Sigmoid colon (tissue), 7 donors: ENCODE results near the gene CCDC158. TPM values are rescaled to one million over a fixed set of nuclear protein-coding genes. Genes with fewer than 3 reads are reported as not detected.

ENCODE experiments used
- DNase-seq: peaks from one replicate; pipeline ENCODE4 v3.0.0-alpha.2; 2019
- H3K27ac ChIP-seq, 4 donors: fragments of 200-600 bp; sonication (generic); one replicate each; pipeline ENCODE4 v1.5.1; 2016 to 2019; ENCODE audit warnings: mild to moderate bottlenecking in 1 of 4
- H3K27me3 ChIP-seq, 3 donors: fragments of 200-600 bp; sonication (generic); one replicate each; pipeline ENCODE4 v1.5.1; 2019; ENCODE audit warnings: mild to moderate bottlenecking in 1 of 3
- H3K36me3 ChIP-seq, 4 donors: fragments of 200-600 bp; sonication (generic); one replicate each; pipeline ENCODE4 v1.5.1; 2016 to 2019
- H3K4me1 ChIP-seq, 4 donors: fragments of 200-600 bp; sonication (generic); one replicate each; pipeline ENCODE4 v1.5.1; 2017 to 2019
- H3K4me3 ChIP-seq, 4 donors: fragments of 200-600 bp; sonication (generic); one replicate each; pipeline ENCODE4 v1.5.1; 2017 to 2019; ENCODE audit warnings: mild to moderate bottlenecking in 2 of 4, moderate library complexity in 1 of 4
- H3K9me3 ChIP-seq, 4 donors: fragments of 200-600 bp in 3 of 4; sonication (generic) in 3 of 4; one replicate each; pipeline versions ENCODE4 v1.5.1 to v1.6.1; 2013 to 2019
- EP300 ChIP-seq, 4 donors: sonication (generic); formaldehyde crosslinking; IDR thresholded peaks; one replicate each; pipeline ENCODE4 v1.6.1; 2017; ENCODE audit warnings: antibody characterized with exemption in 4 of 4
- POLR2A ChIP-seq, 2 donors: fragments of 450-650 bp; IDR thresholded peaks; one replicate each; pipeline ENCODE4 v1.6.1; 2016; ENCODE audit warnings: antibody characterized with exemption in 2 of 2, mild to moderate bottlenecking in 2 of 2, moderate library complexity in 2 of 2
- POLR2AphosphoS5 ChIP-seq, 4 donors: sonication (generic); formaldehyde crosslinking; IDR thresholded peaks; one replicate each; pipeline ENCODE4 v1.6.1; 2017; ENCODE audit warnings: antibody characterized with exemption in 4 of 4
- WGBS, 2 donors: extraction: QIAGEN DNeasy Blood & Tissue Kit; methylation state at CpG; one replicate each; pipeline ENCODE4 v1.1.7; 2013; 5-methylcytosine and 5-hydroxymethylcytosine counted together
- intact Hi-C: fragments of 100-400 bp; cut with DNase I; formaldehyde crosslinking; loops from one replicate; pipeline ENCODE4 v1.15.1; 2023
- polyA plus RNA-seq, 3 donors: library from polyadenylated mRNA; stranded (reverse); fragments of 200-250 nt; gene quantifications; one replicate each; pipeline ENCODE4 v1.2.3, GENCODE V29; 2013
- total RNA-seq, 4 donors: library from RNA; depleted of rRNA; stranded (reverse); fragments of >200 nt; gene quantifications; one replicate each; pipeline ENCODE4 v1.1.0, GENCODE V29; 2016
- TF ChIP-seq, protein P1 (sequence below), 4 experiments: fragments of 450-650 bp in 3 of 4; fragments of 200-600 bp in 1 of 4; IDR thresholded peaks; one replicate each; pipeline ENCODE4 v1.5.1; 2016 to 2019; ENCODE audit warnings: antibody characterized with exemption in 4 of 4, mild to moderate bottlenecking in 3 of 4, moderate library complexity in 2 of 4
- donor health status: healthy with polysubstance abuse.
- donor health status: Bipolar disorder and iron deficiency.
- donor health status: healthy.

CCDC158 gene
- total and polyA plus RNA-seq, 7 donors = 0.12 to 1.7 (median 0.62) TPM; not detected in 3

DNA sequence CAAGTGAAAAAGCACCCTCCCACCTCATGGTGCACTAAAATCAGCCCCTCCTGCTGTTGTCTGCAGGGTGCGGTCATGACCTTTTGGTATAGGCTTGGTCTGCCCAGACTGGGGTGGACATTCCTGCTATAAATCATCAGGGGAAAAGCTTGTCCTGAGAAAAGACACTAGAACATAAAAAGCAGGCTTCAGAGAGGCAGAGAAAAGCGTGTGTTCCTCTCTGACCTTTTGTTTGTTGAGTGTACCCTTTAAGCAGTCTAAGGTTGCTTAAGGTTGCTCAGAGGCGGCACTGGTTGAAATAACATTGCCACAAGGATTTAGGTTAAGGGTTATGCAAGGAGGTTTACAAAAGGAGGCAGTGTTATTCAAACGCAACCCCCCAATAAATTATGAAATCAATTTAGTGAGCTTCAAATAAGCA lies 43.5 kb downstream of the CCDC158 start:
- DNase-seq = no peak
- H3K27me3 ChIP-seq = no peaks in the 10 kb centered on the region
- no peak overlapping the region for H3K27ac ChIP-seq
- 25 to 71% methylated on average over 4 of the region's 4 CpGs for WGBS, 2 donors
- H3K9me3 ChIP-seq = peaks cover 0 to 3% (median 0%) of the 10 kb centered on the region in 4 donors
- intact Hi-C loops = no loop called here
- no peaks in the 10 kb centered on the region for H3K4me1 ChIP-seq
- no peak overlapping the region for H3K4me3 ChIP-seq
- TF ChIP-seq, protein P1, sequence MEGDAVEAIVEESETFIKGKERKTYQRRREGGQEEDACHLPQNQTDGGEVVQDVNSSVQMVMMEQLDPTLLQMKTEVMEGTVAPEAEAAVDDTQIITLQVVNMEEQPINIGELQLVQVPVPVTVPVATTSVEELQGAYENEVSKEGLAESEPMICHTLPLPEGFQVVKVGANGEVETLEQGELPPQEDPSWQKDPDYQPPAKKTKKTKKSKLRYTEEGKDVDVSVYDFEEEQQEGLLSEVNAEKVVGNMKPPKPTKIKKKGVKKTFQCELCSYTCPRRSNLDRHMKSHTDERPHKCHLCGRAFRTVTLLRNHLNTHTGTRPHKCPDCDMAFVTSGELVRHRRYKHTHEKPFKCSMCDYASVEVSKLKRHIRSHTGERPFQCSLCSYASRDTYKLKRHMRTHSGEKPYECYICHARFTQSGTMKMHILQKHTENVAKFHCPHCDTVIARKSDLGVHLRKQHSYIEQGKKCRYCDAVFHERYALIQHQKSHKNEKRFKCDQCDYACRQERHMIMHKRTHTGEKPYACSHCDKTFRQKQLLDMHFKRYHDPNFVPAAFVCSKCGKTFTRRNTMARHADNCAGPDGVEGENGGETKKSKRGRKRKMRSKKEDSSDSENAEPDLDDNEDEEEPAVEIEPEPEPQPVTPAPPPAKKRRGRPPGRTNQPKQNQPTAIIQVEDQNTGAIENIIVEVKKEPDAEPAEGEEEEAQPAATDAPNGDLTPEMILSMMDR (IDR thresholded peaks at IDR 0.05) = no peak
- no peak for TF ChIP-seq POLR2AphosphoS5 (IDR thresholded peaks at IDR 0.05)
- no peak for TF ChIP-seq POLR2A (IDR thresholded peaks at IDR 0.05)
- no peak for TF ChIP-seq EP300 (IDR thresholded peaks at IDR 0.05)
- H3K36me3 ChIP-seq = no peaks in the 10 kb centered on the region

DNA sequence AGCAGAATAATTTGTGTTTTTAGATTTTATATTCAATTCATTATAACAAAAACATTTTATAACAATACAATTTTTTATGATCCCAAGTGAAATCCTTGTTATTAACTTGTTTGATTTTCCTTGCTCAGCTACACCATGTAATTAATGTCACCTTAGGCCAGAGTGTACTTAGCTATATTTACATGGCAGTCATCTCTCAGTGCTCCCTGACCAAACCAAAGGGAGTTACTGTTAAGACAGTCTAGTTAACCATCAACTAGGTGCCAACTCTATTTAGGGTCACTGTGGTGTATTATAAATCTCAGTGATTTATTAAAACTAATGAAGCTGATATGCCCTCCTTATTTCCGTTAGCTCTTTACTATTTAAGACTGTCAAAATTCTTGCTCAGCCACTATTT lies 44.4 kb downstream of the CCDC158 start:
- no peaks in the 10 kb centered on the region for H3K4me1 ChIP-seq
- no peak for DNase-seq
- TF ChIP-seq EP300 (IDR thresholded peaks at IDR 0.05) (no peak), POLR2A (IDR thresholded peaks at IDR 0.05) (no peak)
- H3K36me3 ChIP-seq = no peaks in the 10 kb centered on the region
- WGBS, 2 donors = 57 to 82% methylated on average over 1 of the region's 1 CpG
- intact Hi-C loops = no loop called here
- peaks cover 0 to 3% (median 0%) of the 10 kb centered on the region in 4 donors for H3K9me3 ChIP-seq
- no peaks in the 10 kb centered on the region for H3K27me3 ChIP-seq
- no peak overlapping the region for H3K4me3 ChIP-seq
- H3K27ac ChIP-seq = no peak overlapping the region

DNA sequence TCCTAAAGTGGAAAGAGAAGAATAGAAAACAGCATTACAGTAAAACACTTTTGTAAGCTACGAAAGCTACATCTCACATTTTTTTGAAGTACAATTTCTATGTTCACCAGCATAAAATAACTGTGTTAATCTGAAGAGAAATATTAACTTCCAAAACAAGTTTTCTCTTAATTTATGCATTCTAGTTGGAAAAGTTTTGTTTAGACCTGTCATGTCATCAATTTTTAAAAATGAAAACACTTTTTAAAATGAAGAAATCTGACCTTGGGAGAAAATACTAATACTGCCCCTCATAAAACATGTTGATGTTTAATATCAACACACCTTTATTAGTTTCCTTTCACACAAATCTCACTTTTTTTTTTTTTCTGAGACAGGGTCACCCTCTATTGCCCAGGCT lies 45.2 kb downstream of the CCDC158 start:
- H3K27me3 ChIP-seq = no peaks in the 10 kb centered on the region
- no peak for TF ChIP-seq EP300 (IDR thresholded peaks at IDR 0.05)
- TF ChIP-seq POLR2A (IDR thresholded peaks at IDR 0.05) = no peak
- TF ChIP-seq, protein P1 (IDR thresholded peaks at IDR 0.05) = no peak
- no peak for TF ChIP-seq POLR2AphosphoS5 (IDR thresholded peaks at IDR 0.05)
- WGBS, 2 donors = 93 to 94% methylated on average over 1 of the region's 1 CpG
- H3K36me3 ChIP-seq = no peaks in the 10 kb centered on the region
- DNase-seq = no peak
- no peaks in the 10 kb centered on the region for H3K4me1 ChIP-seq
- H3K27ac ChIP-seq = no peak overlapping the region
- H3K4me3 ChIP-seq = no peak overlapping the region
- intact Hi-C loops = no loop called here
- H3K9me3 ChIP-seq = no peaks in the 10 kb centered on the region

DNA sequence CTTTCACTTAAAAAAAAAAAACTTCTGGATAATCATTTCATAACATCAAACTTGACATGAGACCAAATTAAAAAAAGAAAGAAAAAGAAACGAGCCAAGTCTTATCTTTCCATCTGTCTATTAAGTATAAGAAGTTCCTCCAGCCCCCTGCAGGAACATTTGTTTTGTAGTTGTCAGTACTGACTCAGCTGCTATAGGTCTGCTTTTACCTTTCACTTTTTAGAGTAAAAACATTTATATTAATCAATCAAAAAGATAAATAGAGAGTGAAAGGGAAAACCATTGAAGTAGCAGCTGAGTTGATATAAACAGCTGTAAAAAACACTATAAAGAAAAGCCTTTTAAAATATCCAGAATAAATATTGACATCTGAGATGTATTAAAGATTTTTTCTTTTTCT lies 46.1 kb downstream of the CCDC158 start:
- no peak for DNase-seq
- intact Hi-C loops = no loop called here
- 13 to 32% methylated on average over 1 of the region's 1 CpG for WGBS, 2 donors

DNA sequence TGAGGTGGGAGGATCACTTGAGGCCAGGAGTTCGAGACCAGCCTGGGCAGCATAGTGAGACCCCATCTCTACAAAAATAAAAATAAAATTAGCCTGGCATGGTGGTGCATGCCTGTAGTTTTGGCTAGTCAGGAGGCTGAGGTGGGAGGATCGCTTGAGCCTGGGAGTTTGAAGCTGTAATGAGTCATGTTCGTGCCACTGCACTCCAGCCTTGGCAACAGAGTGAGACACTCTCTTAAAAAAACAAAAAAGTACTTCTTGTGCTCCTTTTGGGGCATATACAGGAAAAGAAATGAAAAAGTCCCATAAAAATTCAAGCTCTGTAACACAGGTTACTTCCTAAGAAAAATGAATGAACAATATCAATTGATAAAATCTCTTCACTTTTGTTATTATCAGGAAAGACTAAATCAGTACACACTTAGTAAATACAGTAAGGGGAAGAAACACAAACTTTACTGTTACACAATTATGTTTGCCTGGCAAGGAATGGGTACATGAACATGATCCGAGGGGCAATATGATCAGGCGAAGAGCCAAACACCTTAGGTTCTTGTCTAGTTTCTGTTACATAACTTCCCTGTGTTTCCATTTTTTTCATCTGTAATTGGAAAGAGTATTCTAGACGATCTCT lies 46.9 kb downstream of the CCDC158 start:
- Histone ChIP-seq H3K4me3 (no peak overlapping the region), H3K4me1 (no peaks in the 10 kb centered on the region), H3K27ac (no peak overlapping the region), H3K36me3 (no peaks in the 10 kb centered on the region), H3K9me3 (no peaks in the 10 kb centered on the region), H3K27me3 (no peaks in the 10 kb centered on the region)
- WGBS, 2 donors = 65 to 73% methylated on average over 6 of the region's 6 CpGs
- DNase-seq = no peak
- no peak for TF ChIP-seq EP300 (IDR thresholded peaks at IDR 0.05)
- no peak for TF ChIP-seq POLR2A (IDR thresholded peaks at IDR 0.05)
- TF ChIP-seq, protein P1 (IDR thresholded peaks at IDR 0.05) = no peak
- intact Hi-C loops = no loop called here

More for the DNA sequence above, 46.1 kb downstream of the CCDC158 start:
- H3K4me1 ChIP-seq = no peaks in the 10 kb centered on the region
- no peak overlapping the region for H3K27ac ChIP-seq
- no peaks in the 10 kb centered on the region for H3K9me3 ChIP-seq
- H3K36me3 ChIP-seq = no peaks in the 10 kb centered on the region
- H3K27me3 ChIP-seq = no peaks in the 10 kb centered on the region
- no peak overlapping the region for H3K4me3 ChIP-seq
- no peak for TF ChIP-seq POLR2A (IDR thresholded peaks at IDR 0.05)
- TF ChIP-seq POLR2AphosphoS5 (IDR thresholded peaks at IDR 0.05) = no peak
- TF ChIP-seq, protein P1 (IDR thresholded peaks at IDR 0.05) = no peak
- no peak for TF ChIP-seq EP300 (IDR thresholded peaks at IDR 0.05)
